GM18907 (cell line): ENCODE results near the gene NXNL2.

Experiments
- ATAC-seq: cut with Tn5 transposase; IDR thresholded peaks from one replicate; pipeline ENCODE4 v1.9.1; 2021; ENCODE audit warnings: mild to moderate bottlenecking, moderate library complexity; ENCODE audit not compliant: unreplicated experiment

Gene NXNL2

DNA sequence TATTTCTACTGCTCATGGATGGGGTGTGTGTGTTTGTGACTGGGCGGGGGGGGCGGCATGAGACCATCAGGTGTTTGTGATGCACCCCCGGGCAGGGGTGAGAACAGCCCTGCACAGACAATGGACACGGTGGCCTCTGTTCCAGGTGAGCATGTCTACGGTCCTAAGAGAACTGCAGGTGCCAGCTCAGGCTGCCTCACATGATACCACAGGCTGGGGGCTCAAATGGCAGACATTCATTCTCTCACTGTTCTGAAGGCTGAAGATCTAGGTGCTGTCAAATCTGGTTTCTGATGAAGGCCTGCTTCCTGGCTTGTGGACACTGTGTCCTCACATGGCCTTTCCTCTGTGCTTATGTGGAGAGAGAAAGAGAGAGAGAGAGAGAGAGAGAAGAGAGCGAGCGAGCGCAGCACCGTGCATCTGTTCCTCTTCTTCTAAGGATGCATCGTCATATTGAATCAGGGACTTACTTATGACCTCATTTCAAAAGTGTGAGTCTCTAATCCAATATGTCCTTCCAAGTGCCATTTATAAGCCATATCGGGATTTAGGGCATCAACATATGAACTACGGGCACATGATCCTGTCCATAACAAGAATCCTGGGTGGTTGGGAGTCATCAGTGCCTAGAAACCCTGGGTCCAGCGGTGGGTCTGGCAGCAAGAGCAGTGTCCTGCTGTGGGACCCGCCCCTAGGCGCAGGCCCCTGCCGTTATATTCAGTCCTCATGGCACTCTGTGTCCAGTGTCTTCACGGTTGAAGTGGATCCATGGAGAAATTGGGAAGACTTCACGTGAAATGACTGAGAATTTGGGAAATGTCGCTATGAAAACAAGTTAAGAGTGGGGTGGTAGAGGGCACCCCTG, 42.5 kb downstream of the NXNL2 start:
- ATAC-seq = no peak

DNA sequence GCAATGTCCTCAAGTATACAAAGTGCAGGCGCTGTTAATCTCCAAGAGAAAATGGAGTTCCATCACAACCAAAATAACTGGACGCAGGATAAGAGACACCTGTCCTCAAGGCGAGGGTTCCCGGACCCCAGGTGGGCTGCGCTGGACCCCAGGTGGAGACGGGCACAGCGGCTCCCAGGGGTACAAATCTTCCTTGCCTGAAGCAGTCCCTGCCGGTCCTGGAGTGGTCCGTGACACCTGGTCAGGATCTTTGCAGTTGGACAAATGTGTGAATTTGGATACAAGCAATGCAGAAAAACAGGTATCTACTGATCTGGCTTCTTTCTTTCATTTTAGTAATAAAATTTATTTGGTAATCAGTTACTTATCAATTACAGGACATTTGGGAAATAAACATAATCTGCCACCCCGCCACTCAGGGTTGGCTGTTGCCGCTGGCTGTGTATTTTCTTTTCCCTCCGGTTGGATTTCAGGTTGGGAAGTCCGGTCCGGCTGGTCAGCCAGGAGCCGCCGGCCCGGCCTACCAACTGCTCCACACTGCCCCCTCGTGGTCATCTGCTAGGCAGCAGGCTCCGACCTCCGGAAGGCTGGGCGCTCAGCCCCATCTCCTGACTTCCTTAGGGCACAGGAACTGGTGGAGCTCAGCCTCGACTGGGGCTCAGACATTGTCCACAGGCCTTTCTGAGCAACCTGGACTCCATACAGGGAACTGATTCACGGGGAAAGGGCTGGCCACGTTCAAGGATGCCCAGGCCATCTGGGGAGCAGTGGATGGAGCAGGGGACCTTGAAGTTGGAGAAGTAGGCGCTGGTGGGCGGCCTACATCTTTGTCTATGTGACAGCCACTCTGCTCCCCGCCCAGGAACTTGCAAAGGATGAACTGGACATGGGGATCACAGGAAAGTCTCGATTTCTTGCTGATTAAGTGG, 43.4 kb downstream of the NXNL2 start:
- ATAC-seq = no peak

DNA sequence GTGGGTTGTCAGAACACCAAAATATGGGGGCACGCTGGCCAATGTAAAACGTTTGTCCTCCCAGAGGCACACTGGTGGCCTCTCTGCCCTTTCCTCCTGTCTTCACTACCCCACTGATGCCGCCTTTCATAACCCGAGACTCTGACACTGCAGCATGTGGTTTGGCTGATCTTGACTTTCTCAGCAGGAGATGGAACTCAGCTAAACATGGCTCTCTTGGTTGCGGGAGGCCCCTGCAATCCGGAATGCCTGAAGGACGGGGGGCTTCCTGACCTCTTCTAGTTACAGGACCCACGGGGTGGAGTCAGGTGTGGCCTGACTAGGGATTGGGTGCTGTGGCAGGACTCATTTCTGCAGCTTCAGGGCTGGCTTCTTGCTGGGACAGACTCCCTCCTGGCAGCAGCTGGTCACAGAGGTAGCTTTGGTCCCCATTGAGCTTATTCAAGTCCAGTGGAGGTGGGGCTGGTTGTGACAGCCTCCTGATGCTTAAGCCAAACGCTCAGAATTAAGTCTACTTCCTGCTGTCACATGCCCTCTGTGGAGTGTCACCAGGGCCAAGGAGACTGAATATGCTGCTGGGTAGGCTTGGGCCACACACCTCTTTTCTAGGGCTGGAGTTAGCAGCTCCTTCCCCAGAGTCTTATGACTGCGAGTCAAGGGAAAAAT, 44.2 kb downstream of the NXNL2 start:
- no peak for ATAC-seq

DNA sequence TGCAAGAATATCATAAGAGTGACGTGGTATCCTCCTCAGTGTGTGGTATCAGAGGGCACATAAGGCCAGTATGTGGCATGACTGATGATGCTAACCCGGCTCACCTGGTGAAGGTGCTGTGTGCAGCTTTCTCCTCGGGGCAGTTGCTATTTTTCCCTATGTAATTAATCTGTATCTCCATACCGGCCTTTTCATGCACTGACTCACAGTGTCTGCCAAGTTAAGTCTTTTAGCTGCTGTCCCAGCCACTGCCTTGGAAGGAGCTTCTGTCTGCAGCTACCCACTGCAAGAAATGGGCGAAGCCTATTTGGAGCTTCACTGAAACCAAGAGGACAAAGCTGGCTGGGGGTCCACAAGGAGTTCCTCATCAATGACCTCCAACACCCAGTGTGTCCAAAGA, 46.0 kb downstream of the NXNL2 start:
- ATAC-seq = no peak

DNA sequence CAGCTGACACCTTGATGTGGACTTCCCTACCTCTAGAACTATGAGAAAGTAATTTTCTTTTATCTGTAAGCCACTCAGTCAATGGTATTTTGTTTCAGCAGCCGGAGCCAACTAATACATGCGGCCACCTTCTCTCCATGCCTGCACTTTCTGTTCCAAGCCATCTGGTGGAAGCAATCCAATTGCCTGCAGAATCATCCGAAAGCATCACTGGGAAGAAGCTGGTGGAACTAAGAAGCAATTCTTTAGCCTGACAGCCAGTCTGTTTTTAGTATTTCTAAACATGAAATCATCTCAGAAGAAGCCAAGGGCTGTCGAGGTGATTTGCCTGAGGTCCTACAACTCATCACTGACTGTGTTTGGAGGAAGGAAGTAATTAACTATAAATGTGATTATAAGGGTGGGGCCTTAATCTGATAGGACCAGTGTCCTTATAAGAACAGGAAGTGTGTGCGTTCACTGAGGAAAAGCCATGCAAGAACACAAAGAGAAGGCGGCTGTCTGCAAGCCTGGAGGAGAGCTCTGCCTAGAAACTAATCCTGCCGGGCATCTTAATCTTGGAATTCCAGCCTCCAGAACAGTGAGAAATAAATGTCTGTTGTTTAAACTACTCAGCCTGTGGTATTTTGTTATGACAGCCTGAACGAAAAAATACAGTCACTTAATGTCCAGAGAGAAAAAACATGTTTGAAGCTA, 49.1 kb downstream of the NXNL2 start:
- no peak for ATAC-seq

DNA sequence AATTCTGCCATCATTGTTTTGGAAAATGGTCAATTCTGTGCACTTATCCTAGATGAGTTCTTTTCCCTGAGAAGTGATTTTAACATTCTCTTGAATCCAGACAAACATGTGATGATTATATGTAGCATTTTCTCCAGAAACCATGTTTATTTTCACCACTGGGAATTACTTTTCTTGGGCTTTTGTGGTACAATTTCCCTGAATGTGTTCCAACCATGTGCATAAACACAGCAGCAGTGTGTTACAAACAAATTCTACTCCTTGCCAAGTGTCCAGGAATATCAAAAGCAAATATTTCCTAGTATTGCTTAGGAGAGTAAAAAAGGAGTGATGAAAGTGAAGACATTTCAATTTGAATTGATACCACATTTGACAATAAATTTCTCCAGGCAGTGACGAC, 50.4 kb downstream of the NXNL2 start:
- no peak for ATAC-seq

DNA sequence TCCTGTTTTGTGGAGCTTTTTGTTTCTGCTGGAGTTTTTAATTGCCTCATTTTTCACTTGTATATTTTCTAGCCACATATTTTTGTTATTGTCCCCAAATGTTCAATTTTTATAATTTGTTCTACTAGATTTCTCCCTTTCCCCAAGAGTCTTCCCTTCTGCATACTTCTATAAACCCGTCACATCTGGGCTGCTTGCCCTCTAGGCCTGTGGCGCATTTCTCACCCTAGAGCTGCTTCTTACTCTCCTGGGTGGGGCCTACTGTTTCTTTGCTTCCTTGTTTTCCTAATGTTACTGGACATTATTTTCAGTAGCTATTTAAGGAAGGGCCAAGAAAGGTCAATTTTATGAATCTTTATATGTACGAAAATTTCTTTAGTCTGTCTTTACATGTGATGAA, 51.5 kb downstream of the NXNL2 start:
- no peak for ATAC-seq

DNA sequence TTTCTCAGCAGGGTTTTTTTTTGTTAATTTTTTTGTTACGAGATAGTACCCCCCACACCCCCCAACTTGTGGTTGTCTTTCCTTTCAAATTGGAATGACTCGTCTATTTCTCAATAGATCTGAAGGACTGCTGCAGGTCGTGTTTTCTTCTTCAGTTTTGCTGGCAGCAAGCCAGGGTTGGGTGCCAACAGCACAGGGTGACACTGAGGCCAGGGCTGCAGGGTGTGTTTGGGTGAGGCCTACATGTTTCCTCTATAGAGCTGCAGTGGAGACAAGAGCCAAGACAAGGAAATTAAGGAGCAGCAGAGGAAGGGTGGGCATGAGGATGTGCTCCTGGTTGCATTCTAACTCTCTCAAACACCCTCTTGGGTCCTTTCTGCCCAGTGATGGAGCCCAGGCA, 52.2 kb downstream of the NXNL2 start:
- ATAC-seq = no peak

DNA sequence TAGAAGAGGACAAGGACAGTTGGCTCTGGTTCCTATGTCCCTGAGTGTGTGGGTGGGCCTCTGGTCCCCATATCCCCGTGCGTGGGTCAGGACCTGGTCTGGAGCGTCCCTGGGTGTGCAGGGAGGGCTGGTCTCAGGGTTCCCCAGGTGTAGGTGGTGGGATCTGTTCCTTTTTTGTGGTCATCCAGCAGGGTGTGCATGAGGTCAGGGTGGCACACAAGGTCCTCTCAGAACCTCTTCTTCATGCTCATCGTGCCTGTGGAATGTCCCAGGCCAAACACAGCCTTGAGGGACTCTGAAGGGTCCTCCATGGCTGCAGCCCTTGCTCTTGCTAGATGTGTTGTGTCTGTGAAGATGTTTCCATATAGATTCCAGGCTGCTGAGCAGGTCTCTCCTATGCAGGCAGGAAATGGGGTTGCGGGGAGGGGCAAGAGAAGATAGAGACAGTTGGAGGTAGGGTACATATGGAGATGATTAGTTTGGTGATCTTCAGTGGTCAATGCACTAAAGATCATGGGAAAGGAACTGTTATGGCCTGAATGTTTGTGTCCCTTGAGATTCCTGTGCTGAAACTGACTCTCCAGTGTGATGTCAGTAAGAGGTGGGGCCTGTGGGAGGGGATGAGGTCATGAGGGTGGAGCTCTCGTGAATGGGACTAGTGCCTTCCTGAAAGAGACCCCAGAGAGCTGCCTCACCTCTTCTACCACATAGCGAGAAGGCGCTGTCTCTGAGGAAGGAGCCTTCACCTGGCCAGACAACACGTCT, 53.1 kb downstream of the NXNL2 start:
- no peak for ATAC-seq

DNA sequence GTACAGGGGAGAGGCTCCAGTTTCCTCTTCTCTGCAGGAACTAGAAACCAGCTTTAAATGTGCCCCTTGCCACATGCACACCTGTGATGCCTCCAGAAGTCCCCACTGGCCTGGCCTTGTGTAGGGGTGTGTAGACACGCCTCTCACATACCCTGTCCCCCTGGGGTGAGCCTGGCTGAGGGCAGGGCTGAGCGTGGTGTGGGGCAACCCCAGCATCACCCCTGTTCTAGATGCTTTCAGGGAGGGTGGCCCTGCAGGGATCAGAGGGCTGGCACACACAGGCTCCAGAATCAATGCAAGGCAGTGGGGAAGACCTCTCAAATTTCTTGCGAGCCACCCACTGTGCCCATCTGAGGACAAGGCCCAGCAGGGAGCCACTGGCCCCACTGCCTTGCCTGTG, 54.7 kb downstream of the NXNL2 start:
- ATAC-seq = no peak

DNA sequence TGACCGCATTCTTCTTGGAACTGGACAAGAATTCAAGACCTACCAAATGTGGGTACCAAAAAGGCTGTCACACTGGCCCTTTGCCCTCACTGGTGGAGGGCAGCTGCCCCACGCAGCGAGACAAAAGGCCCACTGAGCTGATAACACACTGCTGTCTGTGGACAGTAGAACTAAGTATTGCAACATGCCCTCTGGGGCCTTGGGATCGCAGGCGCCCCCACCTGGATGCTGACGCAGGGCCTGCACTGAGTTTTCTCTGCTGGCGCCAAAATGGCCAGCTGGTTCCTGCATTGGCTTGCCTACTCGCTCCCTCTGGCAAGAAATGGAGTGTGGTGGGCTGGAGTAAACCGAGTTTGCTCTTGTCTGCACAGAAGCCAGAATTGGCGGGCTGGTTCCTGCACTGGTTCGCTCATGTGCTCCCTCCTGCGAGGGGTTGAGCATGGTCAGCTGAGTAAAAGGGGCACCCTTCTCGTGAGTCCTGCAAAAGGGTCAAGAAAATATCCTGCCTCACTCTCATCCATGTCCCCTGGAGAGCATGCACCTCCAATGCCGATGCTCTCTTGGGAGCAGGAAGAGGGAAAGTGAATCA, 55.7 kb downstream of the NXNL2 start:
- ATAC-seq = no peak

DNA sequence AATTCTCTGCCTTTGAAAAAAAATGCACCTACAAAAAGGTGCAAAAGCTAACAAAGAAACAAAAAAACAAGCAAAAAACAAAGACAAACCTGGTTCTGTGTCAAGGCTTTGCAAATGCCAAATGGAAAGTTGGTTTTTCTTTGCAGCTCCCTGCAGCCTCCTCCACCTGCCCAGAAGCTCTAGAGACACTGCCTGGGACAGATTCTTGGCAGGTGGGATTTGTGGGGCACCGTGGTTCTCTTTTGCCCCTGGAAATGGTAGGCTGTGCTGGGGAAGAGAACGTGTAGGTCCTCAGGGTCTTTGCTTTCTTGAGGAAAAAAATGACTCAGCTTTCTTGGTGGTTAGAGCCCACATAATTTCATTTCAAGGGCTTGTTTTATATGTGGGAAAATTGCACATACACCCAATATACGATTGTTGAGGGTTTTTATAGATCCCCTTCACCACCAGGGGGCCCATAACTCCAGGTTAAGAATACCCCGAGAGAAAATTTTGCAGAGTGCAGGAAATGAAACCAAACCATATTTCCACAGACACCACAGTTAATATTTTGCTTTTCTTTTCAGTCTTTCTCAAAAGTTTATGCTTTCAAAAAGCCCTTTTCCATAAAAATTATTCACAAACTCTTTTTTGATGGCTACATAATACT, 58.7 kb downstream of the NXNL2 start:
- peak; percentile 87 for ATAC-seq
